Glutamatergic neuron (in vitro differentiated cells): ENCODE results near the gene UTP11. TPM values are rescaled to one million over a fixed set of nuclear protein-coding genes. Genes with fewer than 3 reads are reported as not detected.
"Not testable (repeated sequence)": the region's sequence is repeated elsewhere in the genome, so short reads cannot be mapped to it uniquely, and the experiment has no call there.

Source experiments
- DNase-seq: peaks from one replicate; pipeline ENCODE4 v3.0.0; 2022
- H3K27ac Mint-ChIP-seq: one replicate; pipeline ENCODE4 v1.8.0; 2020; ENCODE audit warnings: mild to moderate bottlenecking, mixed read lengths, inconsistent platforms; ENCODE audit not compliant: unreplicated experiment
- H3K27me3 Mint-ChIP-seq: one replicate; pipeline ENCODE4 v1.8.0; 2020; ENCODE audit warnings: mild to moderate bottlenecking, moderate library complexity, mixed read lengths, inconsistent platforms; ENCODE audit not compliant: unreplicated experiment
- H3K36me3 Mint-ChIP-seq: one replicate; pipeline ENCODE4 v1.8.0; 2020; ENCODE audit warnings: mild to moderate bottlenecking, mixed read lengths, inconsistent platforms; ENCODE audit not compliant: unreplicated experiment
- H3K4me1 Mint-ChIP-seq: one replicate; pipeline ENCODE4 v1.8.0; 2020; ENCODE audit warnings: mild to moderate bottlenecking, low read depth, mixed read lengths, inconsistent platforms; ENCODE audit not compliant: unreplicated experiment
- H3K4me3 Mint-ChIP-seq: one replicate; pipeline ENCODE4 v1.8.0; 2020; ENCODE audit warnings: mild to moderate bottlenecking, mixed read lengths, inconsistent platforms; ENCODE audit not compliant: unreplicated experiment
- H3K9me3 Mint-ChIP-seq: one replicate; pipeline ENCODE4 v1.8.0; 2020; ENCODE audit warnings: mild to moderate bottlenecking, moderate library complexity, mixed read lengths, inconsistent platforms; ENCODE audit not compliant: unreplicated experiment
- CTCF ChIP-seq: fragments of 200-600 bp; sonication (generic); IDR thresholded peaks from one replicate; pipeline ENCODE4 v1.5.0; 2021; ENCODE audit not compliant: partially characterized antibody, unreplicated experiment
- total RNA-seq: library from RNA; stranded (reverse); fragmentation: NEBNext Ultra II Directional; extraction: Animal tissue kit (Norgen Biotek cat#: 25700); gene quantifications from one replicate; pipeline ENCODE4 v1.2.1, GENCODE V29; 2021; ENCODE audit not compliant: unreplicated experiment

Gene UTP11
- total RNA-seq, 1 donor from 2014 or later = 34.6 TPM

DNA sequence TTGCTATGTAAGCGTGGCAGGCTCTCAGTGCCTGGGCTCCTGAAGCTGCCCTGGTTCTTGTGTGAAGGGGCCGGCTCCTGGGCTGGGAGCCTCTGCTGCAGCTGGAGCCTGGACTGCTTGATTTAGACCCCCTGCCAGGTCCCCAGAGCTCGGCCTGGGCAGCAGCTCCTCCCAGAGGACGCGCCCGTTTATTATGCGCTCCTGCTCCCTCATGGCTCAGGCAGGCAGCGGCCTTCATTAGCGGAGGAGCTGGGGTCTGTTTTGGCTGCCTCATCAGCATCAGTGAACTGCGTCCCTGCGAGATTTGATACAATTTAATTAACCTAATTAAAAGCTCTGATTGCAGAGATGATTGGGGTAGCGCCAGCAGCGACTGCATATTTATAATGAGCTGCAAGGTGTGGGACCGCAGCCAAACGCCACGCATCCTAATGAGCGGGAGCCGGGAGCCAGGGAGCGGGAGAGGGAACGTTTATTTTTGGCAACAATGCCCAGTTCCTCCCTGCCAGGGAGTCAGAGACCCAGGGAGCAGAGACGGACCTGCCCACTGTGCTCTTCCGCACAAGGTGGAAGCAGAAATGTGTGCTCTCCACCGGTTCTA, 16.6 kb downstream of the UTP11 start:
- peaks cover 22% of the 10 kb centered on the region for H3K4me1 Mint-ChIP-seq

DNA sequence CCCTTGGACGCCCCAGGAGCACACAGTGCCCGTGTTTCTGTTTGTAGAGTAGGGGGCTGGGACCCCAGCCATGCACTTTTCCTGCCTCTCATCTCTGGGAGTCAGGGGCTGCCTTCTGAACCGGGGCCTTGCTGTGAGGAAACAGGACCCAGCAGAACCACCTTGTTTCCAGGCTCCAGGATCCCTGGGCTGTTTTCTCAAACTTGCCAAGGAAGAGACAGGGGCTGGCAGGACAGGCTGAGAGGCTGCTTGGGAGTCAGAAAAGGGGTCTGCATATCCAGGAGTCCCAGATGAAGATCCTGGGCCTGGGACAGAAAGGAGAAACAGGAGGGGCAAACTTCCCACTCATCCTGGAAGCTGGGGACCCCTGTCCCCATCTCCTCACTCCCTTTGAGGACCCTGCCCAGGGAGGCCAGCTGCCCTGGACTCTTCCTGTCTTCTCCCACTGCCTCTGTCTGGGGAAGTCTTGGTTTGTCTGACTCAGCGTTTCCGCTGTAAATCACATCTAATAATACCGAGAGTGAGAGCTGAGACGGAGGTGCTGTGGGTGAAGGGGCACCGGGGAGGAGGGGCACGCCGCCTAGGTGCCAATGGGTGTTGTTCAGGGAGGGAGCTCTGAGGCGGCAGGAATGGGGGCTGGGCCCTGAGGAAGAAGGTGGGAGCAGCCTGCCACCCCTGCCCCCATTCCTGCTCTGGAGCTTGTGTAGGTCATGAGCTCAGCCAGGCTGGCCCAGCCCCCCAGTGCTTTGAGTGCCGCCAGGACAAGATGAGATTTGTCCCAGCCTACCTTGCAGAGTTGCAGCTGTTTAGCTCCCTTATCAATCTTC, 17.4 kb downstream of the UTP11 start:
- Mint-ChIP-seq H3K36me3 (no peaks in the 10 kb centered on the region), H3K27ac (no peak overlapping the region), H3K9me3 (peaks cover 4% of the 10 kb centered on the region), H3K4me3 (peak overlapping the region; percentile 20), H3K27me3 (peaks cover 10% of the 10 kb centered on the region), H3K4me1 (peaks cover 22% of the 10 kb centered on the region)
- no peak for DNase-seq
- no peak for TF ChIP-seq CTCF

More for the DNA sequence above, 16.6 kb downstream of the UTP11 start:
- peaks cover 4% of the 10 kb centered on the region for H3K9me3 Mint-ChIP-seq
- peaks cover 10% of the 10 kb centered on the region for H3K27me3 Mint-ChIP-seq
- peak; percentile 56 for DNase-seq
- H3K4me3 Mint-ChIP-seq = peak overlapping the region; percentile 72
- H3K36me3 Mint-ChIP-seq = no peaks in the 10 kb centered on the region
- H3K27ac Mint-ChIP-seq = no peak overlapping the region
- TF ChIP-seq CTCF = no peak

- H3K4me1 Mint-ChIP-seq = peaks cover 22% of the 10 kb centered on the region
- TF ChIP-seq CTCF = no peak
These were observed 18.3 kb downstream of the UTP11 start for GRCh38 chr1:38030596-38031512.

GRCh38 chr1:38031513-38031866, 19.0 kb downstream of the UTP11 start:
- H3K9me3 Mint-ChIP-seq = peaks cover 4% of the 10 kb centered on the region

More at GRCh38 chr1:38030596-38031512, 18.3 kb downstream of the UTP11 start:
- peaks cover 10% of the 10 kb centered on the region for H3K27me3 Mint-ChIP-seq
- no peaks in the 10 kb centered on the region for H3K36me3 Mint-ChIP-seq
- peaks cover 4% of the 10 kb centered on the region for H3K9me3 Mint-ChIP-seq
- no peak overlapping the region for H3K4me3 Mint-ChIP-seq
- no peak for DNase-seq
- H3K27ac Mint-ChIP-seq = no peak overlapping the region

DNA sequence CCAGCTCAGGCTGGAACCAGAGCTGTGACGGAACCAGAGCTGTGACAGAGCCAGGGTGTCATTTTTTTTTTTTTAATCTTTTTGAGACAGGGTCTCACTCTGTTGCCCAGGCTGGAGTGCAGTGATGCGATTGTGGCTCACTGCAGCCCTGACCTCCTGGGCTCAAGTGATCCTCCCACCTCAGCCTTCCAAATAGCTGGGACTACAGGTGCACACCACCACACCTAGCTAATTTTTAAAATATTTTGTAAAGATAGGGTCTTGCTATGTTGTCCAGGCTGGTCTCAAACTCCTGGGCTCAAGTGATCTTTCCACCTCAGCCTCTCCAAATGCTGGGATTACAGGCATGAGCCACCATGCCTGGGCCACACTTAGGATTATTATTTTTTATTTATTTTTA, 20.5 kb downstream of the UTP11 start:
- not testable (repeated sequence) for H3K27me3 Mint-ChIP-seq, H3K4me3 Mint-ChIP-seq, H3K9me3 Mint-ChIP-seq, H3K36me3 Mint-ChIP-seq, H3K27ac Mint-ChIP-seq, DNase-seq
- peaks cover 15% of the 10 kb centered on the region for H3K4me1 Mint-ChIP-seq

More at GRCh38 chr1:38031513-38031866, 19.0 kb downstream of the UTP11 start:
- peaks cover 10% of the 10 kb centered on the region for H3K27me3 Mint-ChIP-seq
- TF ChIP-seq CTCF = no peak
- no peaks in the 10 kb centered on the region for H3K36me3 Mint-ChIP-seq
- DNase-seq = no peak
- H3K27ac Mint-ChIP-seq = no peak overlapping the region
- peaks cover 22% of the 10 kb centered on the region for H3K4me1 Mint-ChIP-seq
- H3K4me3 Mint-ChIP-seq = no peak overlapping the region
